Gastrocnemius medialis (tissue), 4 donors: ENCODE data around the gene POLA1.

ENCODE experiments used
- CTCF ChIP-seq, 5 experiments: fragments of 450-650 bp in 3 of 5; fragments of 200-600 bp in 2 of 5; sonication (generic) in 2 of 5; IDR thresholded peaks in 4 of 5; conservative IDR thresholded peaks in 1 of 5; 1 replicate in 4 of 5; 2 replicates in 1 of 5; pipeline ENCODE4 v1.5.1; 2016 to 2019; ENCODE audit warnings: antibody characterized with exemption in 5 of 5, mild to moderate bottlenecking in 3 of 5, moderate library complexity in 3 of 5
- POLR2A ChIP-seq, 2 donors: fragments of 450-650 bp; IDR thresholded peaks; one replicate each; pipeline ENCODE4 v1.6.1; 2017; ENCODE audit warnings: antibody characterized with exemption in 2 of 2, mild to moderate bottlenecking in 2 of 2, moderate library complexity in 2 of 2

DNA sequence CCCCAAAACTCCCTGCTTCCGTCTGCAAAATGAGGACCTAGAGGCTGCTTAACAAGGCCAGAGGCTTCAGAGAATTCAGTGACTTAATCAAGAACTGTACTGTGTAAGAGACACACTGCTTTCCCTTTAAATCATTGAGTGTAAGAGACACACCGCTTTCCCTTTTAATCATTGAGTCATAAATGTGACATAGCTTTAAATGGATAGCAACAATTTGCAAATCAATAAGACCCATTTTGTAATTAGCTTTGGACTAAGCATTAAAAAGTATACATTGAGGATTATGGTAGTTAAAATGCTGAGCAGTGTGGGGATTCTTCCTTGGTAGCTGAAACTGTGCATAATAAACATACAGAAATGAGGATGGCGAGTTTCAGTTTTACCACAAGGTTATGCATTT lies 290.2 kb downstream of the POLA1 start:
- TF ChIP-seq CTCF (IDR thresholded peaks at IDR 0.05 in 4 of 5, conservative IDR thresholded peaks at IDR 0.05 in 1 of 5), result no peak
- TF ChIP-seq POLR2A (IDR thresholded peaks at IDR 0.05), result no peak
